GM19467 (cell line): ENCODE data around the gene NDRG2.

ENCODE experiments used
- ATAC-seq: cut with Tn5 transposase; IDR thresholded peaks from one replicate; pipeline ENCODE4 v1.9.1; 2021; ENCODE audit warnings: mild to moderate bottlenecking, moderate library complexity; ENCODE audit not compliant: unreplicated experiment

NDRG2 gene

GRCh38 chr14:21024585-21025370, at the start of gene NDRG2:
NDRG2 (minus strand) TSS chr14:21025061; CDS start chr14:21023315, 1,746 bp downstream.
- ATAC-seq, result no peak

GRCh38 chr14:21073921-21074320, 49.1 kb upstream of the NDRG2 start:
- ATAC-seq, result no peak

- ATAC-seq, result no peak
These were observed 48.0 kb upstream of the NDRG2 start for GRCh38 chr14:21072781-21073339.

- no peak for ATAC-seq
These were observed 47.2 kb upstream of the NDRG2 start for GRCh38 chr14:21072031-21072473.

GRCh38 chr14:21071225-21072030, 46.6 kb upstream of the NDRG2 start:
- peak; percentile 70 for ATAC-seq

- no peak for ATAC-seq
These were observed 45.9 kb upstream of the NDRG2 start for GRCh38 chr14:21070610-21071224.

GRCh38 chr14:21070083-21070609, 45.3 kb upstream of the NDRG2 start, which contains the start of gene ARHGEF40:
ARHGEF40 (plus strand) TSS chr14:21070304; CDS start chr14:21070397, 93 bp downstream.
- ATAC-seq, result no peak

- no peak for ATAC-seq
These were observed 44.7 kb upstream of the NDRG2 start for GRCh38 chr14:21069388-21070082.

- ATAC-seq, result no peak
These were observed 43.9 kb upstream of the NDRG2 start for GRCh38 chr14:21068521-21069387.

GRCh38 chr14:21066882-21067502, 42.1 kb upstream of the NDRG2 start:
- ATAC-seq, result no peak

- no peak for ATAC-seq
These were observed 38.6 kb upstream of the NDRG2 start for GRCh38 chr14:21063479-21063878.

GRCh38 chr14:21061347-21061668, 36.4 kb upstream of the NDRG2 start:
- ATAC-seq, result no peak

- no peak for ATAC-seq
These were observed 35.9 kb upstream of the NDRG2 start for GRCh38 chr14:21060614-21061346.

GRCh38 chr14:21059842-21060613, 35.2 kb upstream of the NDRG2 start:
- no peak for ATAC-seq

- no peak for ATAC-seq
These were observed 34.0 kb upstream of the NDRG2 start for GRCh38 chr14:21058903-21059302.

GRCh38 chr14:21057803-21058675, 33.2 kb upstream of the NDRG2 start, which contains the start of gene RNASE8:
RNASE8 (plus strand) TSS chr14:21057822; CDS start chr14:21057893, 71 bp downstream.
- no peak for ATAC-seq
